ENCODE results near the gene FBXL17. TPM values are rescaled to one million over a fixed set of nuclear protein-coding genes. Genes with fewer than 3 reads are reported as not detected.

FBXL17 gene
- total and polyA plus RNA-seq, 2 of the 4 experiments (the other 2 are of a cell fraction): 3.9 to 8.1 TPM

DNA sequence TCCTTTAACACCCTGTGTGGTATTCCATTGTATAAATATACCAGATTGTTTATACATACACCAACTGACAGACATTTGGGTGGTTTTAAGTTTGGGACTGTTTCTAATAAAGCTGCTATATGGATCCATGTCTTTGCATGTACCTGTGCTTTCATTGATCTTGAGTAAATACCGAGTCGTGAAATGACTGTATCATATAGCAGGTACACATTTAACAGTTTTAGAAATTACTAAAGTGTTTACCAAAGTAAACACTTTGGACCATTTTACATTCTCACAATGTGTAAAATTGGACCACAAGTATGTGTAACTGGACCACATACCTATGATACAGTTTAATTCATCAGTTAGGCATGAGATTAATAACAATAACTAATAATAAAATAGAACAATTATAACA lies 175.2 kb downstream of the FBXL17 start:
- POLR2A ChIA-PET (ENCODE audit: unreplicated experiment): no interaction called here
- dilution Hi-C loops (cut with HindIII; ENCODE audit: low sequenced_read_pairs, unreplicated experiment): no loop called here

More for the DNA sequence above, 175.2 kb downstream of the FBXL17 start:
- H2BK5ac ChIP-seq (ENCODE audit: low read depth, low read length, poor library complexity, severe bottlenecking): no peak overlapping the region
- H3K4ac ChIP-seq (ENCODE audit: low read depth, low read length): no peak overlapping the region
- no peaks in the 10 kb centered on the region for H4K20me1 ChIP-seq (ENCODE audit: insufficient read depth, low read length)
- no peak overlapping the region for H3K9ac ChIP-seq (ENCODE audit: low read depth, low read length)
- H2AK9ac ChIP-seq (replicated peaks; ENCODE audit: low read depth, low read length, poor library complexity): no peak overlapping the region
- H3K4me2 ChIP-seq (ENCODE audit: low read depth, low read length): no peak overlapping the region
- no CpG with 5 or more reads among the region's 2 CpGs for WGBS, 2 experiments (ENCODE audit: extremely low coverage in 2 of 2, insufficient read length in 1 of 2)
- H3K27me3 ChIP-seq (ENCODE audit: control insufficient read depth, insufficient read depth, low read length): no peaks in the 10 kb centered on the region
- no peaks in the 10 kb centered on the region for H3K36me3 ChIP-seq (ENCODE audit: control insufficient read depth, insufficient read depth, low read length)
- TF ChIP-seq MAZ (IDR thresholded peaks at IDR 0.05; ENCODE audit: borderline replicate concordance, low read depth, low read length) (no peak), RCOR1 (IDR thresholded peaks at IDR 0.05; ENCODE audit: insufficient replicate concordance, low read length) (no peak), RAD21 (IDR thresholded peaks at IDR 0.05; ENCODE audit: low read length) (no peak), RFX5 (IDR thresholded peaks at IDR 0.05; ENCODE audit: low read depth, low read length) (no peak), BHLHE40 (IDR thresholded peaks at IDR 0.05; ENCODE audit: low read depth, low read length) (no peak)
- CTCF ChIA-PET: interaction anchor here (0.6 kb wide), 1 partner anchor 493 kb away, joined by 4 read pairs; no protein-coding TSS in a partner anchor
- H2BK15ac ChIP-seq (ENCODE audit: low read depth, low read length): no peak overlapping the region
- H2BK120ac ChIP-seq (ENCODE audit: low read depth, low read length): no peak overlapping the region
- no peak for ATAC-seq (ENCODE audit: low read depth)
- no peak overlapping the region for H3K56ac ChIP-seq (ENCODE audit: extremely low read depth, insufficient read depth, low read length)
- no peak overlapping the region for H2AFZ ChIP-seq (replicated peaks; ENCODE audit: low read length, poor library complexity)
- no peak for DNase-seq
- no peak overlapping the region for H2AK5ac ChIP-seq (ENCODE audit: low read depth, low read length)
- H3K79me1 ChIP-seq (ENCODE audit: low read depth in 1 of 2, low read length in 2 of 2): no peaks in the 10 kb centered on the region
- in situ Hi-C loops (cut with MboI; ENCODE audit: low sequenced_read_pairs): no loop called here
- no peak overlapping the region for H3K23ac ChIP-seq (ENCODE audit: low read depth, low read length)
- H3K14ac ChIP-seq (replicated peaks; ENCODE audit: low read depth, low read length): no peak overlapping the region
- H3K9me3 ChIP-seq (ENCODE audit: control insufficient read depth, insufficient read depth, low read length): no peaks in the 10 kb centered on the region
- intact Hi-C loops (cut with micrococcal nuclease): no loop called here
- no TSS peak for BruUV-seq (replicated peaks)
- no peak overlapping the region for H3K27ac ChIP-seq (ENCODE audit: insufficient read depth, low read length)
- no peaks in the 10 kb centered on the region for H3K4me1 ChIP-seq (ENCODE audit: control insufficient read depth, insufficient read depth, low read length)
- H2BK20ac ChIP-seq (ENCODE audit: low read depth, low read length): no peak overlapping the region
- no peak overlapping the region for H4K91ac ChIP-seq (ENCODE audit: insufficient read depth, low read depth, low read length)
- H3K9me1 ChIP-seq (ENCODE audit: insufficient read depth, low read length): no peaks in the 10 kb centered on the region
- no peak overlapping the region for H3K4me3 ChIP-seq (ENCODE audit: insufficient read depth, low read depth, low read length)
- no peak overlapping the region for H3K18ac ChIP-seq (ENCODE audit: low read depth, low read length)
- H4K5ac ChIP-seq (ENCODE audit: low read depth, low read length): no peak overlapping the region
- no peak overlapping the region for H4K8ac ChIP-seq (ENCODE audit: low read depth in 2 of 2, low read length in 2 of 2)

Measured in IMR-90 (cell line).